Activated naive CD8-positive, alpha-beta T cell treated with anti-CD3 and anti-CD28 coated beads for 36 hours (primary cell): ENCODE data around the gene YDJC. TPM values are rescaled to one million over a fixed set of nuclear protein-coding genes. Genes with fewer than 3 reads are reported as not detected.
A peak's percentile ranks its signal among the peaks of the same experiment; 100 is the strongest.
"Not testable (repeated sequence)": the region's sequence is repeated elsewhere in the genome, so short reads cannot be mapped to it uniquely, and the experiment has no call there.

ENCODE experiments used
- DNase-seq: peaks from one replicate; pipeline ENCODE4 v3.0.0; 2021
- H3K27ac Mint-ChIP-seq: one replicate; pipeline ENCODE4 v1.8.0; 2022; ENCODE audit warnings: mild to moderate bottlenecking, moderate library complexity, mixed read lengths
- H3K27me3 Mint-ChIP-seq: one replicate; pipeline ENCODE4 v1.8.0; 2022; ENCODE audit warnings: mild to moderate bottlenecking, mixed read lengths
- H3K36me3 Mint-ChIP-seq: one replicate; pipeline ENCODE4 v1.8.0; 2021; ENCODE audit warnings: mild to moderate bottlenecking, mixed read lengths
- H3K4me1 Mint-ChIP-seq: one replicate; pipeline ENCODE4 v1.8.0; 2021; ENCODE audit warnings: mixed read lengths
- H3K4me3 Mint-ChIP-seq: one replicate; pipeline ENCODE4 v1.8.0; 2022; ENCODE audit warnings: mild to moderate bottlenecking, moderate library complexity, mixed read lengths
- H3K9me3 Mint-ChIP-seq: one replicate; pipeline ENCODE4 v1.8.0; 2022; ENCODE audit warnings: mixed read lengths
- total RNA-seq, 2 experiments: library from RNA; stranded (reverse); gene quantifications; one replicate each; pipeline ENCODE4 v1.2.3, GENCODE V29; 2021

The YDJC gene
- total RNA-seq, 2 experiments from 2014 or later: 83.0 to 86.4 TPM

DNA sequence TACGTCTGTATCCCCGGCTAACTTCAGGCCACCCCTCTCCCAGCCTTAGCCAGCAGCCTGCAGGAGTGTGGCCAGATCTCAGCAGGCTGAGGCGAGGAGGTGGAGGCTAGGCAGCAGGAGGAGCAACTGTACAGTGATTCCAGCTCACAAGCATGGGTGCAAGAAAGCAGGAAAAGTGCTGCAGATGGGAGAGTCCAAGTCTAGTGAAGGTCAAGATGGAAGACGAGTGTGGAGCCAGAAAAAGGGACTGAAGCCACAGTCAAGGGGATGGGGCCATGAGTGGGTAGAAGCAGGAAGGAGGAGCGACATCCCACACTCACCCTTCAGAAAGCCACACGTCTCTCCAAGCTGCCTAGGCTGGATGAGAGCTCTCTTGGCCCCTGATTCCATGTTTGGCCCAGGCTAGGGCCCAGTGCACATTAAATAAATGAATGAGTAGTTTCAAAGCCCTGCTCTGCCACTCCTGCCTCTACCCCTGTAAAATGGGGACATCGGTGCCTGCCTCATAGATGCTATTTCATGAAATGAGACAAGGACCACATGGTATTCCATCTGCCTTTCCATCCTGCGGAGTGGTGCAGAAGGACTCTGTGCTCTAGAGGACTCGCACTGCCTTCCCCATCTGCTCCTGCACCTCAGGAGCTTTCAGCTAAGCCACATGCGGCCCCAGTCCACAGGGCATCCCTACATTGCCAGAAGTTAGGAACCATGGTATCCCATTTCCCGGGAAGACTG, 2.9 kb downstream of the YDJC start:
- Mint-ChIP-seq H3K4me3 (peak overlapping the region; percentile 90), H3K36me3 (peaks cover 25% of the 10 kb centered on the region), H3K27me3 (no peaks in the 10 kb centered on the region), H3K9me3 (no peaks in the 10 kb centered on the region), H3K4me1 (peaks cover 33% of the 10 kb centered on the region), H3K27ac (peak overlapping the region; percentile 93)
- no peak for DNase-seq

DNA sequence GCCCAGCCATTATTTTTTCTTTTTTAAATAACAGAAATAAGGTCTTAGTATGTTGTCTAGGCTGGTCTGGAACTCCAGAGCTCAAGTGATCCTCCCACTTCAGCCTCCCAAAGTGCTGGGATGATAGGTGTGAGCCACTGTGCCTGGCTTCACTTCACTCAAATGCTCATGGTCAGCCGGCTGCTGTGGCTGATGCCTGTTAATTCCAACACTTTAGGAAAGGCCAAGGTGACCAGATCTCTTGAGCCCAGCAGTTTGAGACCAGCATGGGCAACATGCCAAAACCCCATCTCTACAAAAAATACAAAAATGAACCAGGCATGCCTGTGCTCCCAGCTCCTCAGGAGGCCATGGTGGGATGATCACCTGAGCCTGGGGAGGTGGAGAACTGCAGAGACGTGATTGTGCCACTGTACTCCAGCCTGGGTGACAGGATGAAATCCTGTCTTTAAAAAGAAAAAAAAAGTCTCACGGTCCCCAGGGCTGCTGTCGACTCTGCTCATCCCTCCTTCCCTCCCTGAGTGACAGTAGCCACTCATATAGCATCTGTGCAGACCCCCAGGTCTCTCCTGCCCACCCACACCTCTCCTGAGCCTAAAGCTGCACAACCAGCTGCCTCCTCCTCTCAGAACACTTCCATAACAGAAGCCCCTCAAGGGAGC, 3.6 kb downstream of the YDJC start:
- H3K27me3 Mint-ChIP-seq: no peaks in the 10 kb centered on the region
- peaks cover 25% of the 10 kb centered on the region for H3K36me3 Mint-ChIP-seq
- peak overlapping the region; percentile 40 for H3K4me3 Mint-ChIP-seq
- no peaks in the 10 kb centered on the region for H3K9me3 Mint-ChIP-seq
- peak overlapping the region; percentile 93 for H3K27ac Mint-ChIP-seq
- peaks cover 33% of the 10 kb centered on the region for H3K4me1 Mint-ChIP-seq
- DNase-seq: no peak

DNA sequence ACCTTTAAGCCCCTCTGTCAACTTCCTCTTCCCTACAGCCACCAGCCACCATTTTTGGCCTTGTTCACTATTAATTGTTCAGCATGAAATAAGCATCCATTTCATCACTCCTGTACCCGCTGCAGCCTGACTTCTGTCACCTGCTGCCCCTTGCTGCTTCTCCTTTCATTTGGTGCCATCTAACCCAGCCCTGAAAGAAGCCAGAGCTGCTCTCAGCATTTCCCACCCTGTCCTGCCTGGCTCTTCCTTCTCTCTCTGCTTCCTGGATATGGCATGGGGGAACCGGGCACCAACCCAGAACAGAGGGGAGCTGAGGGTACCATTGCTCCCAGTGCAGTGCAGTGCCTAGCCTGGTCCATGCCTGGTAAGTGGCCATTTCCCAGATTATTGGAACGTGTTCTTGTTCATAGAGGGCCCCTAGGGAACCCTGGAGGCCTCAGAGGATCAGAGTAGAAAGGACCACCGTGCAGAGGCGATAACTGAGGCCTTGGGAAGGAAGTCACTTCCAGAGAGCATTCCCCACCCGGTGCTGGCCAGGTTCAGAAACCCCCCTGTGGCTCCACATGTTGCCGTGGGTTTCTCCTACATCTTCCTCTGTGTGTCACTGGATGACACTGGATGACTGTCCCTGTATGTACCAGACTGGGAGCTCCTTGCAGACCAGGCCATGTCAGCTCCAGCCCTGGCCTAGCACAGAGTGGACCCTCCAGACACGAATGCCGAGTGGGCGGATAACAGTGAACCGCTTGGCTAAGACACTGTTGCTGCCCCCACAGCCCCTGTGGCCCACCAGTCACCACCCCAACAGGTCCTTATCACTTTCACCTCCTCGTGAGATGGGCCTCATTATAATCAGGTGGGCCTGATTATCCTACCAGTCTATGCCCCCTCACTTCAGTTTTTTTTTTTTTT, 4.7 kb downstream of the YDJC start:
- peaks cover 28% of the 10 kb centered on the region for H3K4me1 Mint-ChIP-seq
- H3K9me3 Mint-ChIP-seq: no peaks in the 10 kb centered on the region
- no peaks in the 10 kb centered on the region for H3K27me3 Mint-ChIP-seq
- peak overlapping the region; percentile 58 for H3K27ac Mint-ChIP-seq
- no peak overlapping the region for H3K4me3 Mint-ChIP-seq
- DNase-seq: no peak
- peaks cover 27% of the 10 kb centered on the region for H3K36me3 Mint-ChIP-seq

DNA sequence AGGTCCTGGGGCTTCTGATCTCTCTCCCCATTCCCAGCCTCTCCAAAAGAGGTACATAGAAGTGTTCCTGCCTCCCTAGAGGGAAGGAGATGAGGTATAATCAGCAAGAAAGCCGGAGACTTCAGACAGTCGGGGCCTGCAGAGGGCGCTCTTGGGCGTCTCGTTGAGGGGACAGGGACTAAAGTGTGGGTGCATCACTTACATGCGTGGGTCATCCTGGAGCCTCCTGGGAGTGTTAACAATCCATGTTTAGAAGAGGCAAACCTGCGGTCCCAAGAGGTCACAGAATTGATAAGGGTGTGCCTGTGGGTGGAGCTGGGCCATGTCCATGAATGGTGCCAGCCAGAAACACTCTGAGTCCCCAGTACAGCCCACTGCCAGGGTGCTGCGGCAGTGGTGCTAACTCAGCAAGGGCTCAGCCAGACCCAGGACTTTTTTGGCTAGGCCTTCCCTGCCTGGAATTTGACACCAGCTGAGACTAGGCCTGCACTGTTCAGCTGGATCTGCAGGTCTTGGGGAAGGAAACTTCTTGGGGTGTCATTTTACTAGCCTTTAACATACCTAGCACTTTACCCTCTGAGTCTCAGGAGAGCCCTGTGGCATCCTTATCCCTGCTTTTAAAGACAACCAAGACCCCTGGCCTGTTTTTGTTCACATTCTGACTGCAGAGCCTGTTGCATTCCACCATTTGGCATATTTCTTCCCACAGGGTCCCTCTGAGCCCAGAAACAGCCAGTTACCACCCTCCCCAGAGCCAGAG, 5.5 kb downstream of the YDJC start:
- H3K9me3 Mint-ChIP-seq: no peaks in the 10 kb centered on the region

DNA sequence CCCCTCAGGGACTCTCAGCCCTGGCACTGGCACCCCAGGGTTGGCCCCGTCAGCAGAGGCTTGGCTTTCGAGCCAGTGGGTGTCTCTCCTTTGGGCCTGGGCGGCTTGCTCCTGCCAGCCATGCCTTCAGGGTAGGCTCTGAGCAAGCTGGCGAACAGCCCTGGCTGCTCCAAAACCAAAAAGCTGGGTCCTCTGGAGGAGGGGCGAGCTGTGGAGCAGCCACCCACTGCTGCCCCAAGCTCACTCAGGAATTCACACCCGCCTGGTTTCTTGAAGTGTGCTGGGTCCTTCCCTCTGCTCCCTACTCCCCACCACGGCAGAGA, 6.2 kb downstream of the YDJC start:
- no peaks in the 10 kb centered on the region for H3K27me3 Mint-ChIP-seq
- peaks cover 32% of the 10 kb centered on the region for H3K4me1 Mint-ChIP-seq
- H3K4me3 Mint-ChIP-seq: no peak overlapping the region
- peak overlapping the region; percentile 56 for H3K27ac Mint-ChIP-seq
- H3K9me3 Mint-ChIP-seq: no peaks in the 10 kb centered on the region
- DNase-seq: no peak
- H3K36me3 Mint-ChIP-seq: peaks cover 22% of the 10 kb centered on the region

More for the DNA sequence above, 5.5 kb downstream of the YDJC start:
- Mint-ChIP-seq H3K36me3 (peaks cover 27% of the 10 kb centered on the region), H3K27me3 (no peaks in the 10 kb centered on the region), H3K27ac (peak overlapping the region; percentile 58), H3K4me3 (no peak overlapping the region), H3K4me1 (peaks cover 28% of the 10 kb centered on the region)
- DNase-seq: peak; percentile 35

DNA sequence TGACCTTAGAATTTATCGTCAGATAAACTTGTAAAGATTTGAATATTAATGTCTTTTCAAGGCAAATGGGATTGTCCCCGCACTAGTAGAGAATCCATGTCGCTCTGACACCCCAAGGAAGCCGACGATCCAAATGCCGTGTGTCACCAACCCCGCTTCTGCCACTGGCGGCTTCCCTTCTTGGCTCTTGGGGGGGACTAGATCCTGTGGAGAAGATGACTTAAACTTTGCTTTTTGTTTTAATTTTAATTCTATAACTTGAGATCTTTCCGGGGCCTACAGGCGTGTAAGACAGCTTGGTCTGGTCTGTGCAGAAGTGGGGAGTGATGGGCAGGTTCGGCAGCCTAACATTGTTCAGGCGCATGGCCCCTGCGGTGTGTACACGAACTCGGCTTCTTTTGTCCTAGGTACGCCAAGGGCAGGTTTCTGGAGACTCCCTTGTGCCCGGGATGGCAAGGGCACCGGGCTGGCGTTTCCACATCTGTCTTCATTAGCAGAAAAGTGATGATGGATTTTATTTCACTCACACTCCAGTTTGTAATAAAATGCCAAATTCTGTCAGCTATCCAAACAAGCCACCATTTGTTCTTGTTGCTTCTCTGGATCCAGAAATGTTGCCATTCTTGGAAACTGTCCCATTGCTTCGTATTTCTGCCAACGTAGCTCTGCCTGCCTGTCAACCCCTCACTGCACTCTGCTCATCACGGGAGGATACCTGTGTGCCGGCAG, 6.7 kb downstream of the YDJC start:
- peaks cover 29% of the 10 kb centered on the region for H3K4me1 Mint-ChIP-seq
- no peak for DNase-seq
- no peak overlapping the region for H3K4me3 Mint-ChIP-seq
- H3K27me3 Mint-ChIP-seq: no peaks in the 10 kb centered on the region
- H3K36me3 Mint-ChIP-seq: peaks cover 18% of the 10 kb centered on the region
- H3K9me3 Mint-ChIP-seq: no peaks in the 10 kb centered on the region
- peak overlapping the region; percentile 56 for H3K27ac Mint-ChIP-seq

DNA sequence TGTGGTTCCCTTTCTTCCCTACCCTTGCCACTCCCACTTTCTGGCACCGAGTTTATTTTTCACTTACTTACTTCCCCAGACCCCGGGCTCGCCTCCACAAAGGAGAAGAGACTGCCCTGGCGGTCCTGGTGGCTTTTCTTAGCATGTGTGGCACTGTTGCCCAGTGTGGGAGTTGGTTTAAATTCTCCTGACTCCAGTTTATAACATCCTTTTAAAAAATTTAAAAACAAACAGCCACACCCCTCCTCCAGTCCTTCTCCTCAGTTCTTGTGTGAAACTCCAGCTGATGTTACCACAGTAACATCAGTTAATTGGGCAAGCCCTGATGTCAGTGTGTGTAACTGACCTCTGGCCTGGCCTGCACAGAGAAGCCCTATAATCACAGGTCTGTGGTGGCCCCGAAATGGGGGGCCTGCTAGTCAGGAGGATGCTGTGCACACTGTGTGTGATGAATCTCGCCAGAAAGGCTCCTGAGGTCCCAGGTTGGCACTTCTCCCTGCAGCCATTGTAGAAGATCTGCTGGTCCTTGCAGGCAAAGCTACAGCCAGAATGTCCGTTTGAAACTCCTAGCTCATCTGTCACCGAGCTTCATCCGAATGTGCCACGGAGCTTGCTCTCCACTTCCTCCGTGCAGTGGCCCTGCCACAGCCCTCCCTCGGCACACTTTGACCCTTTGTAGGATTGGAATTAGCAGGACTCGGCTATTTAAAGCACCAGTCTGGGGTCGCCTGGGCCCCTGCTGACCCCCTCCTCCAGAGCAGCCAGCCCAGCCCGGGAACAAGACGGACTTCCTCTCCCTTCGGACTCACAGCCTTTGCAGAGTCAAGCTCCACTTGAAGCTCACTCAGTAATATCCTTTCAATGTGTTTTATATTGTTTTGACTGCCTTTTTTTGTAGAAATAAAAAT, 7.6 kb downstream of the YDJC start:
- Mint-ChIP-seq H3K9me3 (no peaks in the 10 kb centered on the region), H3K4me1 (peaks cover 22% of the 10 kb centered on the region), H3K36me3 (peaks cover 10% of the 10 kb centered on the region), H3K4me3 (no peak overlapping the region), H3K27ac (peak overlapping the region; percentile 40), H3K27me3 (no peaks in the 10 kb centered on the region)
- no peak for DNase-seq

DNA sequence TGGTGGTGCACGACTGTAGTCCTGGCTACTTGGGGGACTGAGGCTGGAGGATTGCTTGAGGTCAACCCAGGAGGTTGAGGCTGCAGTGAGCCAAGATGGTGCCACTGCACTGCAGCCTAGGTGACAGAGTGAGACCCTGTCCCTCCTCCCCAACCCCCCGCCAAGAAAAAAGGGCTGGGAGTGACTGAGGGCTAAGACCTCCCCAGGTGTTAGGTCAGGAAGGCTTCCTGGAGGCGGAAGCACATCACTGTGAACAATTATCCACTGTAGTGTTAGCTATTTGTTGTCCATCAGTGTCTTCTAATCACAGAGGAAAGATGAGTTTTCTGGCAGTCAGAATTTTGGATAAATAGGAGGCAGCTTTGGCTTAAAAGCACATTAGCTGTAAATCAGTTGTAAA, 8.8 kb downstream of the YDJC start:
- Mint-ChIP-seq H3K4me1 (peaks cover 15% of the 10 kb centered on the region), H3K27me3 (no peaks in the 10 kb centered on the region), H3K27ac (no peak overlapping the region), H3K9me3 (no peaks in the 10 kb centered on the region), H3K36me3 (peaks cover 3% of the 10 kb centered on the region), H3K4me3 (no peak overlapping the region)
- no peak for DNase-seq

DNA sequence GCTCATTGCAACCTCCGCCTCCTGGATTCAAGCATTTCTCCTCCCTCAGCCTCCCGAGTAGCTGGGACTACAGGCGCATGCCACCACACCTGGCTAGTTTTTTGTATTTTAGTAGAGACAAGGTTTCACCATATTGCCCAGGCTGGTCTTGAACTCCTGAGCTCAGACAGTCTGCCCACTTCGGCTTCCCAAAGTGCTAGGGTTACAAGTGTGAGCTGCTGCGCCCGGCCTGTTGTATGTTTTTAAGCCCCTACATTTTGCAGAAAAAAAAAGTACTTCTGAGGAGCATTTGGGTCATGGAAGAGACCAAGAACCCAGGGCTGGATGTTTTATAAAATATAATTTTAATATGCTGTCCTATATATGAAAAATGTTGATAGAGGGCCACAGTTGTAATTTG, 12.5 kb downstream of the YDJC start:
- peaks cover 12% of the 10 kb centered on the region for H3K36me3 Mint-ChIP-seq
- not testable (repeated sequence) for H3K27me3 Mint-ChIP-seq, DNase-seq, H3K27ac Mint-ChIP-seq, H3K4me3 Mint-ChIP-seq, H3K9me3 Mint-ChIP-seq
- H3K4me1 Mint-ChIP-seq: peaks cover 15% of the 10 kb centered on the region

DNA sequence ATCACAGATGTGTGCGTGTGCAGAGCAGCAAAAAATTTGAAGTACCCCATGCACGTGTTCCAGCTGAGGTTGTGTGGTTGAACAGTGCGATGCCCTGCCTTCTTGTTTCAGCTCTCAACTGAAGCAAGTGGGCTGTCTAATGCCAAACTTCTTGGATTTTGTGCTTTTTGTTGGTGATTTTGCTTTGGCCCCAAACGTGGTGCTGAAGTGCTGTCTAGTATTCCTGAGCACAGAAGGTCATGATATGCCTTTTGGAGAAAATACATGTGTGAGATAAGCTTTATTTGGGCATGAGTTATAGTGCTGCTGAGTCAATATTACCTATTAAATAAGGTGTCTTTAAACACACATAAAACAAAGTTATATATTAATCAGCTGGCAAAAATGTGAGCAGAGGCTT, 14.1 kb downstream of the YDJC start:
- DNase-seq: no peak
- no peak overlapping the region for H3K4me3 Mint-ChIP-seq
- H3K27ac Mint-ChIP-seq: no peak overlapping the region
- H3K27me3 Mint-ChIP-seq: no peaks in the 10 kb centered on the region
- peaks cover 15% of the 10 kb centered on the region for H3K4me1 Mint-ChIP-seq
- H3K9me3 Mint-ChIP-seq: no peaks in the 10 kb centered on the region
- peaks cover 17% of the 10 kb centered on the region for H3K36me3 Mint-ChIP-seq

DNA sequence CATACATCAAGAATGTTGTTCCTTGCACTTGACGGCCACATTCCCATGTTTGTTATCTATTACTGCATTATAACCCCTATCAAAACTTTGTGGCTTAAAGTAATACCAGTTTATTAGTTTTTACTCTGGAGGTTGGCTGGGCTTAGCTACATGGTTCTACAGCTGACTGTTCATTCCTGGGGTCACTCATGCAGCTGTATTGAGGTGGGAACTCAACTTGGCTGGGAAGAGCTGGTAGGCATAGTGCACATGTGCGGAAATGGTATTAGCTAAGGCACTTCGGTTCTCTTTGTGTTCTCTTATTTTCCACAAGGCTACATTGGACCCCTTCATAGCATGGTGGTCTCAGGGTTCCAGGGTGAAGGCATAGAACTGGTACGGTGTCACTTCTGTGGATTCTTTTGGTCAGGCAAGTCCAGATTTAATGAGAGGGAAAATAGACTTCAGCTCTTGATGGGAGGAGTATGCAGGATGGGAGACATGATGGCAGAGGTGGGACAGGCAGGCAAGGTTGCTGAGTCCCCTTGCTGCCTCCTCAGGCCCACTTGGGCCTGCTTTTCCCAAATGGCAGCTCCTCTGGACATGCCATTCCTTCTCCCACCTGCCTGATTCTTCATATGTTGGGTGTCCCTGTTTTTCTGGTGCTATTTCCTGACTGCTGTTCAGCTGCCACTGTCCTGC, 16.1 kb downstream of the YDJC start:
- DNase-seq: no peak
- peaks cover 12% of the 10 kb centered on the region for H3K4me1 Mint-ChIP-seq
- H3K4me3 Mint-ChIP-seq: no peak overlapping the region
- no peaks in the 10 kb centered on the region for H3K9me3 Mint-ChIP-seq
- H3K36me3 Mint-ChIP-seq: peaks cover 18% of the 10 kb centered on the region
- no peak overlapping the region for H3K27ac Mint-ChIP-seq
- H3K27me3 Mint-ChIP-seq: no peaks in the 10 kb centered on the region

DNA sequence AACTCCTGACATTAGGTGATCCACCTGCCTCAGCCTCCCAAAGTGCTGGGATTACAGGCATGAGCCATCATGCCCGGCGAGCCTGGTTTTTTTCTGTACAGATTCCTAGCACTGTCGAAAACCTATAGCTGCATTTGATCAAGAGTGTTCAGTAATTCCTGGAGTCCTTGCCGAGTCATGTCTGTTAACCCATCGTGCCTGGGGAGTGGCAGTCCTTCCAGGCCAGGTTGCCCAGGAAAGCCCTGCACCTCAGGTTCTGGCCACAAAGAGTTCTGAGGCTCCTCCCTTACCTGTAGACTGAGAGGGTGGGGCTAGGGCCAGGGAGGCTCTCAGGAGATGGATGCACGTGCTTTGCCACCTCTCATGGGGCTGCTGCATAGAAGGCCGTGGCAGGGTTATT, 17.0 kb downstream of the YDJC start:
- peaks cover 18% of the 10 kb centered on the region for H3K36me3 Mint-ChIP-seq
- H3K4me1 Mint-ChIP-seq: peaks cover 11% of the 10 kb centered on the region
- no peak overlapping the region for H3K4me3 Mint-ChIP-seq
- H3K27me3 Mint-ChIP-seq: no peaks in the 10 kb centered on the region
- no peak for DNase-seq
- peak overlapping the region; percentile 12 for H3K27ac Mint-ChIP-seq
- no peaks in the 10 kb centered on the region for H3K9me3 Mint-ChIP-seq
